Fibroblast of pulmonary artery (primary cell): ENCODE results near the gene TES.
A peak's percentile ranks its signal among the peaks of the same experiment; 100 is the strongest.

Experiments used
- DNase-seq: peaks from one replicate; pipeline ENCODE4 v3.0.0-alpha.2; 2010; ENCODE audit warnings: low read depth
- H3K4me3 ChIP-seq: replicated peaks from 2 replicates; pipeline ENCODE4 v1.5.1; 2011; ENCODE audit warnings: low read depth, mild to moderate bottlenecking, control low read depth, low read length, moderate library complexity
- TF ChIP-seq, protein P1 (sequence below): IDR thresholded peaks from 2 replicates; pipeline ENCODE4 v1.5.1; 2011; ENCODE audit warnings: mild to moderate bottlenecking, control low read depth, low read length, inconsistent platforms; ENCODE audit errors: missing control alignments

TES gene

DNA sequence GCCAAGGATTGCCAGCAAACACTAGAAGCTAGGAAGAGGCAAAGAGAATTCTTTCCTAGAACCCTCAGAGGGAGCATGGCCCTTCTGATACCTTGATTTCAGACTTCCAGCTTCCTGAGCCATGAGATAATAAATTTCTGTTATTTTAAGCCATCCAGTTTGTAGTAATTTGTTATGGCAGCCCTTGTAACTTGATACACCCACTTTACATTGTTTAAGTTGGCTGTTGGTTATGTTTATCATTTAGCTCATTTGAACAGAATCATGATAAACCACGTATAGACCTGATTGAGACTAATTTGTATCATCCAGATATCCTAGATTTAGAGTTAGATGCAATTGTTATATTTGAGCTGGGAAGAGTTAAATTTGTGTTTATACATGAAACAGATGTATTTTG, 9.4 kb upstream of the TES start:
- H3K4me3 ChIP-seq = no peak overlapping the region
- DNase-seq = no peak
- TF ChIP-seq, protein P1, sequence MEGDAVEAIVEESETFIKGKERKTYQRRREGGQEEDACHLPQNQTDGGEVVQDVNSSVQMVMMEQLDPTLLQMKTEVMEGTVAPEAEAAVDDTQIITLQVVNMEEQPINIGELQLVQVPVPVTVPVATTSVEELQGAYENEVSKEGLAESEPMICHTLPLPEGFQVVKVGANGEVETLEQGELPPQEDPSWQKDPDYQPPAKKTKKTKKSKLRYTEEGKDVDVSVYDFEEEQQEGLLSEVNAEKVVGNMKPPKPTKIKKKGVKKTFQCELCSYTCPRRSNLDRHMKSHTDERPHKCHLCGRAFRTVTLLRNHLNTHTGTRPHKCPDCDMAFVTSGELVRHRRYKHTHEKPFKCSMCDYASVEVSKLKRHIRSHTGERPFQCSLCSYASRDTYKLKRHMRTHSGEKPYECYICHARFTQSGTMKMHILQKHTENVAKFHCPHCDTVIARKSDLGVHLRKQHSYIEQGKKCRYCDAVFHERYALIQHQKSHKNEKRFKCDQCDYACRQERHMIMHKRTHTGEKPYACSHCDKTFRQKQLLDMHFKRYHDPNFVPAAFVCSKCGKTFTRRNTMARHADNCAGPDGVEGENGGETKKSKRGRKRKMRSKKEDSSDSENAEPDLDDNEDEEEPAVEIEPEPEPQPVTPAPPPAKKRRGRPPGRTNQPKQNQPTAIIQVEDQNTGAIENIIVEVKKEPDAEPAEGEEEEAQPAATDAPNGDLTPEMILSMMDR = no peak

- no peak overlapping the region for H3K4me3 ChIP-seq
- TF ChIP-seq, protein P1 = no peak
- DNase-seq = no peak
Observed at GRCh38 chr7:116206141-116206540, 4.2 kb upstream of the TES start.

DNA sequence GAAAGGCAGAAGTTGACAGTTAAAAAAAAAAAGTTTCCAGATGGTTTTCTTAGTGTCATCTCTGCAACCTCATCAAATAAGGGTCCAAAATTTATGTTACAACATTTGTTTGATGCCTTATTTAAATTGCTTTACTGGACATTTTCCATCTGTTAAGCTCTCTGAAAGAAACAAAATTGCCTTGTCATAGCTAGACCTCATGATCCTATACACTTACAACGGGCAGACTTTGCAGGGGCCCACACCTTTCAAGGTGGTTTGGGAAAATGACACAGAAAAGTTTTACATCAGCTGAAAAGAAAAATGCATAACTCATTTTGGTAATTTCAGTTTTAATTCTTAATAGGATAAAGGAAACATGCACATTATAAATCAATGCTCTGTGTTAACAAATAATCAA, 1.4 kb upstream of the TES start:
- H3K4me3 ChIP-seq = no peak overlapping the region
- no peak for DNase-seq
- TF ChIP-seq, protein P1 = no peak

DNA sequence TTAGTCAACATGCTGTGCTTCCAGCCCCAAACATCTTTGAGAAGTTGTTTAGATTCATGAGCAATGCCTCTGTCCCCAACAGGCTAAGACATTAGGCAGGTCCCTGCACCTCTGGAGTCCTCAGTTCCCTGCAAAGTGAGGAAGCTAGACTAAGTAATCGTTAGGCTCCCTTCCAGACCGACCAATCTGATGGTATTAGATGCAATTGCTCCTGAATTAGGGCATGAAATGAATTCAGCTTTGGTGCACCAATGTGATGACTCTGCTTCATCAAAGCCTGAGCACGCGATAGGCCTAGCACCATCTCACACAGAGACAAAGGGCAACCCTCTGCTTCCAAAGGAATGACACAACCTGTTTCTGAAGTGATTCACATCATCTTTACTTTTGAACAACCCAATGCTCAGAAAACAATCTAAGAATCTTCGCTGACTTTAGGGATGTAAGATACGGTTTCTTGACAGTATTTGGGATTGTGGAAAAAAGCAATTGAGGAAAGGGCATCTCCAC, 723 bp upstream of the TES start:
- TF ChIP-seq, protein P1 = no peak
- no peak overlapping the region for H3K4me3 ChIP-seq
- DNase-seq = no peak

DNA sequence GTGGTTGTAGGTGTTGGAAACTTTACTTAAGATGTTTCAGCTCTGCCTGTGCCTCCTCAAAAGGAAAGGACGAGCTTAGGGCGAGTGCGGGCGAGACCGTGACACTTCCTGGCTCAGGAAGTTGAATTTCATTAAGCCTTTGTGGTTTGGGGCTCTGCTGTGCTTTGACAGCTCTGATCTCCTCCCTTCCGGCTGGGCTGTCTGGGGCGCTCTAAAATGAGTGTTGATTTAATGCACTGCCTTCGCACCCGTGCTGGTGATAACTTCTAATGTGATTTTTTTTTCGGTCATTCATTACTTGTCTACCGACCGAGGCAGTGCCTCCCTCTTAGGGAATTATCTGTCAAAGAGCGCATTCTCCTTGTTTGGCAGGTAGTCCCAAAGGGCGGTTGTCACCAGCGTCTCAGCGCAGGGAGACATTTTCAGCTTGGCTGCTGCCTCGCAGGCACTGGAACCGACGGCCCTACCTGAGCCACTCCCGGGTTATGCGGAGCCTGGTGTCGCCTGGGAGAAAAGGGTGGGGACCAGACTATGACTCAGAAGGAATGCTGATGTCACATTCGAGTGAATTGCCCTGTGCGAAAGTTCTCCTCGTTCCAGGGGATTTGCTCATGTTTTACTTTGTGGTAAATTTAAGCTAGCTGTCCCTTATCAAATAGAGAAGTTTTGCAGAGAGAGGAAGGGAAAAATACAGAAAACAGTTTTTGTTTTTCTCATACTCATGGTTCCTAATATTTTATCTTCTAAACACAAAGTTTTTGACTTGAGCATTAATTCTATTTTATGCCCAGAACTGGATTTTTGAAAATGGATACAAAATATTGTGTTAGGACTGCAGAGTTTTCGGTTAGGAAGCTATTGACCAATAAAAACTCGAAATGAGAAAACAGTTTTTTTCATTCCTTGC, 920 bp downstream of the TES start:
- DNase-seq = peak; percentile 91
- TF ChIP-seq, protein P1 = no peak

DNA sequence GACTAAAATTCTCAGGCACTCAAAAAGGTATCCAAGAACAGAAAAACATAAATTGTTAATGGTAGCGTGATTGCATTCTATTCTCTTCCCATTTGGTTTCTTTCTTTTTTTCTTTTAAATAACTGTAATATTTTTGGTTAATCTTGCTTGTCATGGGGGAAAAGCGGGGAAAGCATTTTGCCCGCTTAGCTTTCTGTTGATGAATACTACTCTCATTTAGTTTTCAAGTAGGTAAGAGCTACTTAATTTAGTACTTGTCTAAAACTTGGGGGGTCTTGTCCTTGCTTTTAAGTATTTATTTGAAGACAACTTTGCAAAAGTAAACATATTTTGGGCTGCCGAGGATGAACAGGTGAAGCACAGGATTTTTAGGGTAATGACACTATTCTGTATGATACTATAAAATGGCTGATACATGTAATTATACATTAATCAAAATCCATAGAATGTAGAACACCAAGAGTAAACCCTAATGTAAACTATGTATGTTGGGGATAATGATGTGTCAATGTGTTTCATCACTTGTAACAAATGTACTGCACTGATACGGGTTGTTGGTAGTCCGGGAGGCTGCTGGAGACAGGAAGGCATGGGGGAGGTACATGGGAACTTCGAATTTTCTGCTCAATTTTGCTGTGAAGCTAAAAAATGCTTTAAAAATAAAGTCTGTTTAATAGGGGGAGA, 1.7 kb downstream of the TES start:
- DNase-seq = no peak
- H3K4me3 ChIP-seq = peak overlapping the region; percentile 80
- TF ChIP-seq, protein P1 = no peak

More for the DNA sequence above, 920 bp downstream of the TES start:
- peak overlapping the region; percentile 80 for H3K4me3 ChIP-seq
